HG03521 (cell line): Measurements from ENCODE around the gene UCP1.
A peak's percentile ranks its signal among the peaks of the same experiment; 100 is the strongest.

Source experiments
- ATAC-seq: cut with Tn5 transposase; IDR thresholded peaks from one replicate; pipeline ENCODE4 v1.9.1; 2021; ENCODE audit warnings: mild to moderate bottlenecking, moderate library complexity; ENCODE audit not compliant: unreplicated experiment

UCP1 gene, protein sequence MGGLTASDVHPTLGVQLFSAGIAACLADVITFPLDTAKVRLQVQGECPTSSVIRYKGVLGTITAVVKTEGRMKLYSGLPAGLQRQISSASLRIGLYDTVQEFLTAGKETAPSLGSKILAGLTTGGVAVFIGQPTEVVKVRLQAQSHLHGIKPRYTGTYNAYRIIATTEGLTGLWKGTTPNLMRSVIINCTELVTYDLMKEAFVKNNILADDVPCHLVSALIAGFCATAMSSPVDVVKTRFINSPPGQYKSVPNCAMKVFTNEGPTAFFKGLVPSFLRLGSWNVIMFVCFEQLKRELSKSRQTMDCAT

GRCh38 chr4:140568507-140569306 lies at the start of gene UCP1:
Gene UCP1 (minus strand): TSS chr4:140568961. CDS start chr4:140568729, 232 bp downstream.
- no peak for ATAC-seq

- ATAC-seq, result no peak
These were observed 48.9 kb upstream of the UCP1 start for GRCh38 chr4:140617499-140618248.

GRCh38 chr4:140615451-140615850 lies 46.7 kb upstream of the UCP1 start:
- no peak for ATAC-seq

DNA sequence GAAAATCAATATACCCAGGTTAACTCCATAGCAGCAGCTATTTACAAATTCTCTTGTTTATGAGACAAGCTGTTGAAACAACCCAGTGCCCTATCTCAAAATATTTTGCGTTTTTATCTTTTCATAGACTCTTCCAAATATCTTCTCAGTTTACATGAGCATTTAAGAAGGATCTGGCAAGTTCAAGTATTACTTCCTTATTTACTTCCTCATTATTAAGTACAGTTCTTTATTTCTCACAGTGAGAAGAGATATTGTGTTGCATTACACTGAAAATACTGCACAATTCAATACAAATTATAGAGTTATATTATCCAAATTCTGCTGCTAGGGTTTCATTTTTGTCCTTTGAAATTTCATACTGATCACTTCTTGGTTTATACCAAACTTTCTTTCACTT lies 43.6 kb upstream of the UCP1 start:
- no peak for ATAC-seq

GRCh38 chr4:140611854-140612253 lies 43.1 kb upstream of the UCP1 start:
- no peak for ATAC-seq

DNA sequence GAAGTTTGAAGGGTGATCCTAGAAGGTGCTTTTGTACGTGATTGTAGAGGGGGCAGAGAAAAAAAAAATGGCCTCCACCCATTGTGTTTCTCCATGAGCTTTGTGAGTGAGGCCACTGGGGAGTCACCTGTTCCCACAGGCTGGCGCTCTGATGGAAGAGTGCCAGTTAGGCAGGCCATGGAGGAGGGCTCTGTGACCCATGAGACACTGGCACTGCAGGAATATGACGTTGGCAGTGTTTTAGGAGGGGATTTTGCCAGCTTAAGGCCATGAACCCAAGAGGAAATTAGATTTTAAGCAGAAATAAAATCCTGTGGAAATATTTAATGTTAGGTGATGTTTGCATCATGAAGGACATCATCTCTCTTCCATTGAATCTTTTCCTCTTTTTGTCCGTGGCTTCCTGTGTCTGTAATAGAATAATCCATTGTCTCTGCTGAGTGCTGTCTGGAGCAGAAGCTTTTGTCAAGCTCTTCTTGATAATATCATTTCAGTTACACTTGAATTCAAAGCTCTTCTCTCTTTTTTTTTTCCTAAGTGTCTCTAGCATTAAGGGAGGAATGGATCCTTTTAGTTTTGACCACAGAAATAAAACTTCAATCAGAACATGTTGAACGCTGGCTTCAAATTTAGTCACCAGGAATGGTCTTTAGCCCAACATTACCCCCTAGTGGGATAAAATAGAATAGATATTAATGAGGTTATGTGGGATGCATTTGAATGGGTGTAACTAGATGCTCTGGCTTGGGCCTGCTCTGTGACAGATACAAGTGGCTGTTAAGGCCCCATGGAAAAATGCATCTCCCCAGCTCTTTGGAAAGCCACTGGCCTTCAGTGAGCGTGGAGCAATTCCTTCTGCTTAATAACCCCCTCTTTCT lies 41.0 kb upstream of the UCP1 start:
- peak; percentile 86 for ATAC-seq

DNA sequence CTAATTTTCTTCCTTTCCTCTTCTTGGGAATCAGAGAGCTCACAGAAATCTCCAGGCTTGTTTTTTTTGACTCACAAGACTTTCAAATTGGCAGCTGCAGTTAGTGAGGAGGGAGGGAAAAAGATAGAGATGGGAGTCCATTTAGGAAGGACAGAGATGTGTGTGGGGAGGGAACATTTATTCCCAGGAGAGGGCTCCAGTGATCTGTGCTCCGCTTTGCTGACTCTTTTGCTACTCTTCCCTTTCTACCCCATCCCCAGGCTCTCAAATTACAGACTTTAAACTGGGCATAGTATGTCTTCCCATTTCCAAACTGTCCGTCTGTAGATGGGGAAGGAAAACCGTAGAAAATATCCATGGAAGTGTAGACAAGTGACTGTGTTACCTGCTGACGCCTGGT lies 39.1 kb upstream of the UCP1 start:
- ATAC-seq, result no peak

GRCh38 chr4:140604544-140604943 lies 35.8 kb upstream of the UCP1 start:
- ATAC-seq, result no peak

DNA sequence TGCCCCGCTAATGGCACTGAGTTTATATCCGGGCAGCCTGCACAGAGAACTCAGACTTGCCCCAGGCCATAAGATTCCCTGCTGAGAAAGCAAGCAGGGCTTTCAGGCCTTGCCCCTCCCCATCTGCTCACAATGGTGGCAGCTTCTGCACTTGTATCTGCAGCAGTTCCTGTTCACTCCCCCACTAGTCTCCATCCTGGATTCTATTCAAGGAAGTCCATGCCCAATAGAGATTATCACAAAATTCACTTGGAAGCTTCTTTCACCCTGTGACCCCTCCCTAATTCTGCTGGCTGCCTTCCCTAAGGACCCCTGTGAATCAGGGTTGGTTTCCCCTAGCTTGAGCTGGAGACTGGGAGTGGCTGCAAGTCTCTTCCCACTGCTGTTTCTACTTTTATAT lies 34.5 kb upstream of the UCP1 start:
- ATAC-seq, result no peak

- ATAC-seq, result no peak
These were observed 34.0 kb upstream of the UCP1 start for GRCh38 chr4:140602714-140603113.

- ATAC-seq, result no peak
These were observed 31.6 kb upstream of the UCP1 start for GRCh38 chr4:140600408-140600807.

GRCh38 chr4:140595065-140595464 lies 26.3 kb upstream of the UCP1 start:
- no peak for ATAC-seq

DNA sequence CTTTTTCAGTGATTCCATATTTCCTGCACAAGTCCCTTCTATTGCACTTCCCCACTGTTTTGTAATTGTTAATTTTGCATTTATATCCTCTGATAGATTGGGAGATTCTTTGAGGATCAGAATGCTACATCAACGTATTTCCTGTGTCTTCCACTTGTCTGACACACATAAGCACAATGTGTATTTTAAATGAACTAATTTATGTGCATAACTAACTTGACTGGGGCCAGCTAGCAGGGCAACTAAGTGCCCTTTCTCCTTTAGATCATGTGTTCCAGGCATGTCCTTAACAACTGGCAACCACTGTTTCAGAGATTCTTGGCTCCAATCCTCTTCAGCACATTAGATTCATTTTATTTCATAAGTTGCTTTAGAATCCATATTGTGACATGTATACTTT lies 15.7 kb upstream of the UCP1 start:
- ATAC-seq, result no peak

- no peak for ATAC-seq
These were observed 12.3 kb upstream of the UCP1 start for GRCh38 chr4:140581078-140581477.

DNA sequence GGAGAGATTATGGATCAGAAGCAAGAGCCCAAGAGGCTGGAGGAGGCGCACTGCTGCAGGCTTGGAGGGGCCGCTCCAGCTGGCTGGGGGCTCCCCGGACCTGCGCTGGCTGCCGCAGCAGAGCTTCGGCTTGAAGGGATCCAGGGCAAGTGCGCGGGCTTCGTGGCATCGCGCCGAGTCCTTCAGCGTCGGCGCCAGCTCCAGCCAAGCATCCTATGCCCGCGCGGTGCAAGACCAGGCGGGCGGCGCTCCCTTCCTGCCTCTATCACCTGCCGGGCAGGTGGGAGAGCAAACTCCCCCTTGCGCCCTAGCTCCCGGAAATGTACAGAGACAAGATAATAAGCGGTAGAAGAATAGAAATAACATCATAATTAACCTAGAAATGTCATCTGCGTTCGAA lies 10.5 kb upstream of the UCP1 start:
- no peak for ATAC-seq

DNA sequence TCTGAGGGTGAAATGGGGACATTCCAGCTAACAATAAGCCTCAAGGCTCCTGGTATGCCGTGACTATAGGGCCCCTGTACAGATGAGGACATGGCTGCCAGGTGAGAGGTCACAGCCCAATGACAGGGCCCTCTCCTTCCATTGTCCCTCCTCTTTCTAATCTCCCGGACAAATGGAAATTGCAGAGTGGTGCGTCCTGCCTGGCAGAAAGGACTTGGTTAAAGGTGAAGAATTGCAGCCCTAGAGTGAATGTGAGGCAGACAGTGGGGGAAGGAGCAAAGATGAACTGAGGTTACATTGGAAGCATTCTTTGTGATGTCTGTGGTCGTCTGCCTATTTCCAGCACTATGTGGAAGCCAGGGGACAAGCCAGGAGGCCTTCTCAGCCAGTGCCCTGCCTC lies 6.7 kb upstream of the UCP1 start:
- ATAC-seq, result no peak

GRCh38 chr4:140571620-140572019 lies 2.9 kb upstream of the UCP1 start:
- no peak for ATAC-seq

DNA sequence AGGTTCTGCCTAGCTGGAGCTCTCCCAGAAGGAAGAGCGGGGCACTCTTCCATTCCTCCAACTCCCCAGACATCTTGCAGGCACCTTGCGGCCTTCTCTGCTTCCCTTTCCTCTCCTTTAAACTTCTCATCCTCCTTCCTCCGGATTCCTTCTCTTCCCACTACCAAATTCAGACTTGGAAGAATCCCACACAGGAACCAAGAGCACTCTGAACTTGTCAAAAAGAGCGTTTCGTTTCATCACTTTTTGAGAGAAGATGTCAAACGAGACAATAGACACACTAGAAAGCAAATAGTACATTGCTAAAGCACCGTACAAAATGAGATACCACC lies 512 bp upstream of the UCP1 start:
- ATAC-seq, result no peak

GRCh38 chr4:140559696-140560095 lies 9.1 kb downstream of the UCP1 start:
- ATAC-seq, result no peak

DNA sequence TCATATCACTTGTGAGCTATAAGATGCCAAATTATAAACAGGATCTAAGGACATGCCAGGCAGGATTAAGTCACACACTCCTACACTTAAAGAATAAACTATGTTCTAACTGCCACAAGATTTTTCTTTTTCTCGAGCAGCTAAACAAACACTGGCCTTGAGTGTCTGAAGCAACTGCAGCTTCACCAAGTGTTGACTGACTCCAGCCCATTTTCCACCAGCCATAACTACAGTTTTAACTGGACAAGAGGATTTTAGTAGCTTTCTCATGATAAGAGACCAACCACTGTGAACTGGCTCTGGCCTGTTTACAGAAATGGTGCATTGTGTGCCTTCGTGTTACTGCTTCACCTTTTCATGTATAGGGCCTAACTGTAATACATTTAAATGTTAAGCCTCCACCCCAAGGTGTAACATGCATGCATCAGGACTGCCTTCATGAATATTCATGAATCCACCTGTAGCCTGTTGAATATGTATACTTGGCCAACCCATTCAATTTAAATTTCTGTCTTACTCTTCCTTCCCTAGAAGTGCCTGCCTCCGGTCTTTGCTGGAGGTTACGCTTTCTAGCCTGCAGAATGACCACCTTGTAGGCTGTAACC lies 10.8 kb downstream of the UCP1 start:
- no peak for ATAC-seq
